ENCODE measurements around the gene PCDH9. TPM values are rescaled to one million over a fixed set of nuclear protein-coding genes. Genes with fewer than 3 reads are reported as not detected.

PCDH9 gene
- total RNA-seq, 1 donor from 2014 or later: 10.4 TPM

DNA sequence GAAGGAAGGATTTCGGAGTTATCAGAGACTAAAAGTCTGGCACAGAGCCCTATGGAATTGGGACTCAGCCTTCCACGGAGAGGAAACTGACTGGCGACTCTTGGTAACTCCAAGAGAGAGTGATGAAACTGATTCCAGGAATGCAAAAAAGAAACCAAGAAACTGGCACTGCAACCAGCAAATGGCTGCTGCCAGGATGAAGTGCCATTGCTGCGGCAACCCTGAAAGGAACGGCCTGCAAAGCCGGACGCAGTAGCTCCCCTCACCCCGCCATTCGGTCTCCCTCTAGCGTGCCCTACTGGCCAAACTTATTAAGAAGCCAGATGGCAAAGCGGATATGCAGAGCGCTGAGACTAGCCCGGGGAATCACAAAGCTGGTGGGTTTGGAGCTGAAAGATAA, 236.0 kb downstream of the PCDH9 start:
- no peaks in the 10 kb centered on the region for H3K9me3 Mint-ChIP-seq (ENCODE audit: unreplicated experiment)
- H3K36me3 ChIP-seq (ENCODE audit: insufficient read depth, low read length): no peaks in the 10 kb centered on the region
- H2AFZ ChIP-seq (ENCODE audit: low read depth, low read length): peak overlapping the region; percentile 72
- no peaks in the 10 kb centered on the region for H4K20me1 ChIP-seq (ENCODE audit: insufficient read depth, low read length)
- no peak overlapping the region for H3K27ac ChIP-seq (ENCODE audit: low read depth, low read length)
- no peaks in the 10 kb centered on the region for H3K36me3 Mint-ChIP-seq (ENCODE audit: low read depth, unreplicated experiment)
- H3K4me3 ChIP-seq (ENCODE audit: insufficient read depth, low read depth, low read length): peak overlapping the region; percentile 51
- H3K27me3 Mint-ChIP-seq (ENCODE audit: low read depth, unreplicated experiment): no peaks in the 10 kb centered on the region
- H3K4me1 Mint-ChIP-seq (ENCODE audit: low read depth, unreplicated experiment): no peaks in the 10 kb centered on the region
- TF ChIP-seq, protein P1, sequence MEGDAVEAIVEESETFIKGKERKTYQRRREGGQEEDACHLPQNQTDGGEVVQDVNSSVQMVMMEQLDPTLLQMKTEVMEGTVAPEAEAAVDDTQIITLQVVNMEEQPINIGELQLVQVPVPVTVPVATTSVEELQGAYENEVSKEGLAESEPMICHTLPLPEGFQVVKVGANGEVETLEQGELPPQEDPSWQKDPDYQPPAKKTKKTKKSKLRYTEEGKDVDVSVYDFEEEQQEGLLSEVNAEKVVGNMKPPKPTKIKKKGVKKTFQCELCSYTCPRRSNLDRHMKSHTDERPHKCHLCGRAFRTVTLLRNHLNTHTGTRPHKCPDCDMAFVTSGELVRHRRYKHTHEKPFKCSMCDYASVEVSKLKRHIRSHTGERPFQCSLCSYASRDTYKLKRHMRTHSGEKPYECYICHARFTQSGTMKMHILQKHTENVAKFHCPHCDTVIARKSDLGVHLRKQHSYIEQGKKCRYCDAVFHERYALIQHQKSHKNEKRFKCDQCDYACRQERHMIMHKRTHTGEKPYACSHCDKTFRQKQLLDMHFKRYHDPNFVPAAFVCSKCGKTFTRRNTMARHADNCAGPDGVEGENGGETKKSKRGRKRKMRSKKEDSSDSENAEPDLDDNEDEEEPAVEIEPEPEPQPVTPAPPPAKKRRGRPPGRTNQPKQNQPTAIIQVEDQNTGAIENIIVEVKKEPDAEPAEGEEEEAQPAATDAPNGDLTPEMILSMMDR (IDR thresholded peaks at IDR 0.05; ENCODE audit: insufficient read depth, low read depth, low read length): peak; percentile 76
- no peak for TF ChIP-seq EZH2 (IDR thresholded peaks at IDR 0.05; ENCODE audit: insufficient read depth, low read length)
- no peak for FAIRE-seq
- no peaks in the 10 kb centered on the region for H3K79me2 ChIP-seq (ENCODE audit: insufficient read depth, low read length)
- peak overlapping the region; percentile 79 for H3K4me2 ChIP-seq (ENCODE audit: low read length)
- H3K9ac ChIP-seq (ENCODE audit: low read length): peak overlapping the region; percentile 40
- no peaks in the 10 kb centered on the region for H3K9me3 ChIP-seq (ENCODE audit: insufficient read depth, low read depth, low read length)
- H3K4me1 ChIP-seq (ENCODE audit: insufficient read depth, low read length): no peaks in the 10 kb centered on the region
- H3K27me3 ChIP-seq (ENCODE audit: insufficient read depth, low read length): no peaks in the 10 kb centered on the region
- H3K27ac Mint-ChIP-seq (ENCODE audit: unreplicated experiment): peak overlapping the region; percentile 72
- DNase-seq (ENCODE audit: low read depth): peak; percentile 72
- H3K4me3 Mint-ChIP-seq (ENCODE audit: unreplicated experiment): peak overlapping the region; percentile 78

DNA sequence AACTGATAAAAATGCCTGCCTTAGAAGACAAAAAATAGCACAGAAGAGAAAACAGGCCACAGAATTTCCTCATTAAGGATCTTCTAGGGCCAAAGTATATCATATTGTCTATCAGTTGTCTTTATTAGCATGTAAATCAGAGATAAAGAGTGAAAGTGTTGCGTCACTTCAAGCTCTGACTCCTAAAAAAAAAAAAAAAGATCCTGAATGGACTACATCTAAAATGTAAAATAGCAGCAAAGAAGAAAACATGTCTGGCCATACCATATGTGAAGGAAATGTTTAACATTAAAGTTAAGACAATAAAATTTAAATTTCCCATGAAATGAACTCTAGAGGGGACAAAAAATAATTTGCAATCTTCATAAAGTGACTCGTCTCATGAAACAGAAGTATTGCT, 237.4 kb downstream of the PCDH9 start:
- Mint-ChIP-seq H3K4me3 (ENCODE audit: unreplicated experiment) (no peak overlapping the region), H3K36me3 (ENCODE audit: low read depth, unreplicated experiment) (no peaks in the 10 kb centered on the region), H3K9me3 (ENCODE audit: unreplicated experiment) (no peaks in the 10 kb centered on the region), H3K4me1 (ENCODE audit: low read depth, unreplicated experiment) (no peaks in the 10 kb centered on the region), H3K27ac (ENCODE audit: unreplicated experiment) (no peak overlapping the region), H3K27me3 (ENCODE audit: low read depth, unreplicated experiment) (no peaks in the 10 kb centered on the region)
- no peak for DNase-seq (ENCODE audit: low read depth)
- TF ChIP-seq, protein P1 (IDR thresholded peaks at IDR 0.05; ENCODE audit: insufficient read depth, low read depth, low read length): no peak
- TF ChIP-seq EZH2 (IDR thresholded peaks at IDR 0.05; ENCODE audit: insufficient read depth, low read length): no peak
- no peak overlapping the region for H3K4me2 ChIP-seq (ENCODE audit: low read length)
- H2AFZ ChIP-seq (ENCODE audit: low read depth, low read length): no peak overlapping the region
- no peaks in the 10 kb centered on the region for H3K27me3 ChIP-seq (ENCODE audit: insufficient read depth, low read length)
- no peaks in the 10 kb centered on the region for H3K9me3 ChIP-seq (ENCODE audit: insufficient read depth, low read depth, low read length)
- no peaks in the 10 kb centered on the region for H4K20me1 ChIP-seq (ENCODE audit: insufficient read depth, low read length)
- no peaks in the 10 kb centered on the region for H3K36me3 ChIP-seq (ENCODE audit: insufficient read depth, low read length)
- no peaks in the 10 kb centered on the region for H3K4me1 ChIP-seq (ENCODE audit: insufficient read depth, low read length)
- H3K79me2 ChIP-seq (ENCODE audit: insufficient read depth, low read length): no peaks in the 10 kb centered on the region
- no peak overlapping the region for H3K4me3 ChIP-seq (ENCODE audit: insufficient read depth, low read depth, low read length)
- no peak overlapping the region for H3K27ac ChIP-seq (ENCODE audit: low read depth, low read length)
- H3K9ac ChIP-seq (ENCODE audit: low read length): no peak overlapping the region
- FAIRE-seq: no peak

DNA sequence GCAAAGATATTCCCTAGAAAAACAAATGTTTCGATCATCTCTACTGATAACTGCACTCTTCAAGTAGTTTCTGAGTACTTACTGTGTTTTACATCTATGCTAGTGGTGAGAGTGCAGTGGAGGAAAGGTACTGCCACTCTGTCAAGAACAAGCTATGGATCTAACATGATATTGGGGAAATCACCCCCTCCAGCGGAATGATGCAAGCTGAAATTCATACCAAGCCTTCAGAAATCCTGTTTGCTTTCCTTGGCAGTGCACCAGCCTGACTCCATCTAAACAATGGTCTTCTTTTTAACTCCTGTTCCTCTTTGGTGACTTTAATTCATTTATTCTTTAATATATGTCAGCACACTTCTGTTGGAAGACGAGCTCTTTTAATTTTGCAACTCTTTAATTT, 238.0 kb downstream of the PCDH9 start:
- H4K20me1 ChIP-seq (ENCODE audit: insufficient read depth, low read length): no peaks in the 10 kb centered on the region
- no peak overlapping the region for H2AFZ ChIP-seq (ENCODE audit: low read depth, low read length)
- Mint-ChIP-seq H3K4me1 (ENCODE audit: low read depth, unreplicated experiment) (no peaks in the 10 kb centered on the region), H3K4me3 (ENCODE audit: unreplicated experiment) (no peak overlapping the region), H3K9me3 (ENCODE audit: unreplicated experiment) (no peaks in the 10 kb centered on the region), H3K36me3 (ENCODE audit: low read depth, unreplicated experiment) (no peaks in the 10 kb centered on the region), H3K27me3 (ENCODE audit: low read depth, unreplicated experiment) (no peaks in the 10 kb centered on the region), H3K27ac (ENCODE audit: unreplicated experiment) (no peak overlapping the region)
- no peaks in the 10 kb centered on the region for H3K4me1 ChIP-seq (ENCODE audit: insufficient read depth, low read length)
- no peak for TF ChIP-seq EZH2 (IDR thresholded peaks at IDR 0.05; ENCODE audit: insufficient read depth, low read length)
- TF ChIP-seq, protein P1 (IDR thresholded peaks at IDR 0.05; ENCODE audit: insufficient read depth, low read depth, low read length): no peak
- H3K27me3 ChIP-seq (ENCODE audit: insufficient read depth, low read length): no peaks in the 10 kb centered on the region
- no peak overlapping the region for H3K27ac ChIP-seq (ENCODE audit: low read depth, low read length)
- no peaks in the 10 kb centered on the region for H3K36me3 ChIP-seq (ENCODE audit: insufficient read depth, low read length)
- no peak overlapping the region for H3K4me2 ChIP-seq (ENCODE audit: low read length)
- no peaks in the 10 kb centered on the region for H3K79me2 ChIP-seq (ENCODE audit: insufficient read depth, low read length)
- no peak overlapping the region for H3K4me3 ChIP-seq (ENCODE audit: insufficient read depth, low read depth, low read length)
- no peak overlapping the region for H3K9ac ChIP-seq (ENCODE audit: low read length)
- DNase-seq (ENCODE audit: low read depth) (peak; percentile 66), FAIRE-seq (no peak)
- H3K9me3 ChIP-seq (ENCODE audit: insufficient read depth, low read depth, low read length): no peaks in the 10 kb centered on the region

Data from astrocyte (in vitro differentiated cells and primary cell).